NCI-H1436 treated with DMSO at 0.1 percent for 48 hours (cell line): ENCODE data around the gene COL11A1.
"Not testable (repeated sequence)": the region's sequence is repeated elsewhere in the genome, so short reads cannot be mapped to it uniquely, and the experiment has no call there.

ENCODE experiments used
- DNase-seq: peaks from one replicate; lab custom pipeline; 2025; lab: John Stamatoyannopoulos, UW

The COL11A1 gene

GRCh38 chr1:103084181-103084580, 24.1 kb downstream of the COL11A1 start:
- no peak for DNase-seq

GRCh38 chr1:103075316-103076000, 32.9 kb downstream of the COL11A1 start:
- DNase-seq, result no peak

GRCh38 chr1:103074224-103074623, 34.1 kb downstream of the COL11A1 start:
- DNase-seq, result no peak

GRCh38 chr1:103069201-103069600, 39.1 kb downstream of the COL11A1 start:
- no peak for DNase-seq

GRCh38 chr1:103063921-103064320, 44.4 kb downstream of the COL11A1 start:
- DNase-seq, result no peak

- DNase-seq, result no peak
These were observed 49.9 kb downstream of the COL11A1 start for GRCh38 chr1:103058391-103058790.

- DNase-seq, result no peak
These were observed 51.9 kb downstream of the COL11A1 start for GRCh38 chr1:103056423-103056822.

GRCh38 chr1:103028110-103028509, 80.2 kb downstream of the COL11A1 start:
- not testable (repeated sequence) for DNase-seq

- DNase-seq, result no peak
These were observed 82.4 kb downstream of the COL11A1 start for GRCh38 chr1:103025858-103026409.

GRCh38 chr1:103024051-103024450, 84.3 kb downstream of the COL11A1 start:
- no peak for DNase-seq

GRCh38 chr1:103002005-103002404, 106.3 kb downstream of the COL11A1 start:
- DNase-seq, result no peak

- no peak for DNase-seq
These were observed 129.4 kb downstream of the COL11A1 start for GRCh38 chr1:102978874-102979273.

- DNase-seq, result no peak
These were observed 131.0 kb downstream of the COL11A1 start for GRCh38 chr1:102977292-102977691.

- no peak for DNase-seq
These were observed 137.7 kb downstream of the COL11A1 start for GRCh38 chr1:102970496-102971078.

- DNase-seq, result no peak
These were observed 140.5 kb downstream of the COL11A1 start for GRCh38 chr1:102967786-102968185.

GRCh38 chr1:102961549-102961948, 146.8 kb downstream of the COL11A1 start:
- DNase-seq, result no peak

- DNase-seq, result no peak
These were observed 153.7 kb downstream of the COL11A1 start for GRCh38 chr1:102954576-102954975.

- DNase-seq, result no peak
These were observed 155.9 kb downstream of the COL11A1 start for GRCh38 chr1:102952400-102952799.

- no peak for DNase-seq
These were observed 166.0 kb downstream of the COL11A1 start for GRCh38 chr1:102942324-102942723.

GRCh38 chr1:102941366-102941947, 166.9 kb downstream of the COL11A1 start:
- DNase-seq, result no peak

GRCh38 chr1:102937401-102937800, 170.9 kb downstream of the COL11A1 start:
- no peak for DNase-seq

- DNase-seq, result not testable (repeated sequence)
These were observed 175.0 kb downstream of the COL11A1 start for GRCh38 chr1:102933362-102933761.

- DNase-seq, result no peak
These were observed 188.7 kb downstream of the COL11A1 start for GRCh38 chr1:102919659-102920058.
